A549 treated with AZD9567 at 1 μM for 4 hours (cell line): Measurements from ENCODE around the gene URB2. TPM values are rescaled to one million over a fixed set of nuclear protein-coding genes. Genes with fewer than 3 reads are reported as not detected.

ENCODE experiments used
- total RNA-seq: library from RNA; stranded (reverse); fragments of 200-300 nt; extraction: Qiagen RNA extraction; gene quantifications from 5 replicates; pipeline ENCODE4 v1.2.3, GENCODE V29; 2022; ENCODE audit not compliant: insufficient read depth

URB2 gene
- 14.8 to 16.8 TPM (median 15.0 TPM) in 5 replicates for total RNA-seq

DNA sequence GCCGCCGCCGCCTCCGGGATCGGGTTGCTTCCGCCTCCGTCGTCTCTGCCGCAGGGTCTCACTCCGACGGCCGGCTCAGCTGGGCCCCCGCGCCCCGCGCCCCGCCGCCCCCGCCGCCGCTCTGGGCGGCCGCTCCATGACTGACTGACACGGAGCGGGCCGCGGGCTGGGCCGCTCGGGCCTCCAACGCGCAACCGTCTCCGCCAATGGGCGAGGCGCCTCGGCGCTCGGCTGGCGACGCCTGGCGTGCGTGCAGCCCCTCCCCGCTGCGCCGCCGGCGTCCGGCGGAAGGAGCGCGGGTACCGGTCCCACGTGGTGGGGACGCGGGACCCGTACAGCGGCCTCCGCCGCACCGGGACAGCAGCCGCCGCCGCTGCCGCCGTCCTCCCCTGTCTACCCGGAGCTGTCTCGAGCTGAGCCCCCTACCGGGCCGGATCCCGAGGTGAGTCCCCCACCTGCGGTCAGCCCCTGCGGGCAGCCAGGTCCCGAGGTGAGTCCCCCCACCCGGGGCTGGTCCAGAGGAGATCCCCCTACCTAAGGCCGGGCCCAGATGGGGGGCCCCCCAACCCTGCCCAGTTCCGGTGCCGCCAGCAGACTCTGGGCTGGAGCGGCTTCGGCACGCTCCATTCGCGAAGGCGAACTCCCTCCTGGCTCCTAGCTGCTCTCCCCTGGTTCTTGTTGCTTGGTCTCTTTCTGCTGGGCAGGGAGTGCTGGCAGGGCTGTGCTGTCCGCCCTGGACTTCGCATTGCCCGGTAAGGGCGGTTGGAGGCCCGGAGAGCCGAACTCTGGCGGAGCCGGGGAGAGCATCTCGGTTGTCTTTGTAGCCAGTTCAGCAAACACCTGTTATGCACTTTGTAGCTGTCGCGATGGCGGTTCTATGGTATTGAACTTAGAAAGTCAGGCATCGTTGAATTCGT, at the start of gene URB2, which contains the start of gene TAF5L:
URB2 (plus strand) TSS at position 333 of the 917 bp plus-strand sequence. CDS start 1,387 bp downstream, outside the sequence.
TAF5L (minus strand) TSS at position 208 of the 917 bp plus-strand sequence. CDS start 11,640 bp downstream, outside the sequence.

Other genes starting within 250 kb of the URB2 start
- gene ACTA1, start 192.2 kb upstream of the URB2 start, total RNA-seq, result 0.08 to 0.22 TPM (median 0.16 TPM) in 4 of 5 replicates, not detected in the other
- 20.4 to 28.3 TPM (median 24.4 TPM) in 5 replicates for gene NUP133, start 117.9 kb upstream of the URB2 start, total RNA-seq
- 14.7 to 23.2 TPM (median 22.0 TPM) in 5 replicates for gene ABCB10, start 67.5 kb upstream of the URB2 start, total RNA-seq
- gene TAF5L, start 125 bp upstream of the URB2 start, total RNA-seq, result 22.5 to 25.9 TPM (median 23.2 TPM) in 5 replicates